CD4-positive, alpha-beta T cell treated with Interleukin-12 subunit alpha and Interleukin-12 subunit beta, for 1 hour (primary cell): ENCODE data around the gene RABGGTA.

Experiments used
- DNase-seq: peaks from one replicate; pipeline ENCODE4 v3.0.0-alpha.2; 2020

Gene RABGGTA

DNA sequence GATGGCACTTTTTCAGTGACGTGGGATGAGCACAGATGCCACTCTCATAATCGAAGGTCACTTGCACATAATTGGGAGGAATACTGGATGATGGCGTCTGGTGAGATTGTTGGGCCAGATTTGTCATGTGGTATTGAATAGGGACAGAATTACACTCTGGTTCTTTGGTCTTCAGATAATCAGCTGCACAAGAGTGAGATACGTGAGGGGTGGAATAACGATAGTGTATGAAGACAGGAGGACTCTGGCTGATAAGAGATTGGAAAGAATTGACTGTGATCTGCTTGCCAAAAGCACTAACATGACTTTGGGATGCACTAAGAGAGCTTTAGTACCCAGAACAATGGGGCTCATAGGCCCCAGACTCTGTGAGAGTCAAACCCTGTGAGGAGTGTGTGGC is 7.0 kb upstream of the RABGGTA start:
- DNase-seq, result no peak

DNA sequence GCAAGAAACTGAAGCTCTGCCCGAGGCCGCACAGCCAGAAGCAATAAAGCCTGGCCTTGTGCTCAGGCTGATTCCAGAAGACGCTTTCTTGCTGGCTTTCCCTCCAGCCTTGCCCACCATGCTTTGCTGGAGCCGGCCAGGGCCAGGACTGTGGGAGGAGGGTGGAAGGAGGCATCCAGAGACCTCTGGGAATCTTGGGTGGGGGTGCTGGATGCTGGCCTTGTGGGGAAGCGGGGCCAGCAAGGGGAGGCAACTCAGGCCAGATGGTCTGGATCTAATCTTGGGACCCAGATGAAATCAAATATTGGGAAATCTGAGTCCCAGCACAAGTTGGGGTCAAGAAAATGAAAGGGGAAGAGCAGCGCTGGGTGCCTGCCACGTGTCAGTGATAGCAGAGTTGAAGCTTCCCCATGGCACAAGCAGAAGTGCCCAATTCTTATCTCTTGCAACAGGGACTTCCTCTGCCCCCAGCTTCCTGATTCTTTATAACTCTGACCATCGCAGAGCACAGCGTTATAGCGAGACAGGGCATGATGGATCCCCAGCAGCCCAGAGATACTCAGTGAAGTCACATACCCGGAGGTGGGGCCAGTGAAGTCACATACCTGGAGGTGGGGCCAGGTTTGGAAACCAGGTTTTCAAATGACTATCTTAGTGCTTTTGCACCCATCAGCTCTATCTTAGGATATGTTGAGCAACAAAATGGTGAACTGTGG is 6.4 kb upstream of the RABGGTA start:
- peak; percentile 11 for DNase-seq

DNA sequence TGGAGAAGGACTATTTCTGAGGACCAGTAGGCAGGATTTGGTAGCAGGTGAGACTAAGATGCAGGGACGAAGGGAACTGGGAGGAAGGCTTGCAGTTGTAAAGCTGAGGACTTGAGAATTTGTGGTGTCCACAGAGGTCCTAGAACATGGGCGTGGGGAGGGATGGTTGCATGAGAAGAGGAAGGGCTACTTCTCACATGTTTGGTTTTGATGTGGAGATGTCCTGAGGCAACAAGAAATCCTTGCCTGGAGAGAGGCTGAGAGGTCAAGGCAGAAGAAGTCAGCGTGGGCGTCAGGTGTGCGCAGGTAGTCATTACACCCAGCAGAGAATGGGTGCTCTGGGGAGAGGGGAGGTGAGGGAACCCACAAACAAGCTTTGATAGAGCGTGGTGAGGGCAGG is 5.7 kb upstream of the RABGGTA start:
- no peak for DNase-seq

DNA sequence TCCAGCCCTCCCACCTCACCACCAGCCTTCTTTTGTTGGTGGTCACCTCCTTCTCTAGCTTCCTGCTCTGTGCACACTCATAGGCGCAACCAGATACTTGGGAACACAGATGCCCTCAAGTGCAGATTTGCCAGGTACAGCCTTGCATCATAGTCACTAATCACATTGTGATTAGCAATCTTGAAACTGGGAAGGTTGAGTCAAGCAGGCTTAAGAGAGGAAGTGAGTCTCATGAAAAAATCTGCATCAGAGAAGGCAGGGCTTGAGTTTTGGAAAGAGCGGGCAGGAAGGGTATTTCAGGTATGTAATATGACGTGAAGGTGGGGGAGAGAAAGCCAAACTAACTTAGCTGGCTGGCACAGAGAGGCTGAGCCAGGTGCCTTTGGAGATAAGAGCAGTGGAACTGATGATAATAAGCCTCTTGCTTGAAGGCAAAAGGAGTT is 2.7 kb upstream of the RABGGTA start:
- peak; percentile 61 for DNase-seq

DNA sequence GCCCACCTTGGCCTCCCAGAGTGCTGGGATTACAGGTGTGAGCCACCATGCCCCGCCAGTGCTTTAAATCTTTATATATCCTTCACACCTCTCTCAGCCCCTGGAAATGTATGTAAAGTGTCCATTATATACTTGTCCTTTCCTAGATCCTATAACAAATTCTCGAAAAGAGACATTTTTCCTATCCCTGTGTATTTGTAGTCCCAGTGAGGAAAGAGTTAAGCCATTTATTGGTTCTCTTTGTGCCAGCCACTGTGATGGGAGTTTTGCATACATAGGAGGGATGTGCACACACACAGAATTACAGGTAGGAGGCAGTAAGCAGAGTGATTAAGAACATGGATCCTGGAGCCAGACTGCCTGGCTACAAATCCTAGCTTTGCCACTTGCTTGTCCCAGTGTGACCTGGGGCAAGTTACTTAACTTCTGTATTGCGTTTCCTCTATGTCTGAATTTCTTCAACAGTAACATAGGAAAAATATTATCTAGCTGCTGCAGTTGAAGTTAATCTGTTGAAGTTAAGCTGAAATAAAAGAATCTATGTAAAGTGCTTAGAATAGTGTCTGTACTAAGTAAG is 2.1 kb upstream of the RABGGTA start:
- DNase-seq, result no peak

DNA sequence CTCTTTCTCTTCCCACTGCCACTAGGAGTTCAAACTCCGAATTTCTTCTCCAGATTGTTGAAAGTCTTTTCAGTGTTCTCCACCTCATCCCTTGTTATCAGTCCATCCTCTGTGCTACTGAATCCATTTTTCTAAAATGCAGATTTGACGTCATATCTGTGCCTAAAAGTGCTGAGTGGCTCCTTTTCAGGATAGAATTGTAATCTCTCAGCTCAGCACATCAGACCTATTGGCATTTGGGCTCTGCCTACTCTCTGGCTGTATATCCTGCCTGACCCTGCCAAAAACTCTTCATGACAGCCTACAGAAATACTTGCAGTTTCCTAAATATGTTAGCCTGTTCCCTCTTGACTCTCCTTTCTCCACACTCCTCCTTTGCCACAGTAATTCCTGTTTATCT is 1.1 kb upstream of the RABGGTA start:
- no peak for DNase-seq

DNA sequence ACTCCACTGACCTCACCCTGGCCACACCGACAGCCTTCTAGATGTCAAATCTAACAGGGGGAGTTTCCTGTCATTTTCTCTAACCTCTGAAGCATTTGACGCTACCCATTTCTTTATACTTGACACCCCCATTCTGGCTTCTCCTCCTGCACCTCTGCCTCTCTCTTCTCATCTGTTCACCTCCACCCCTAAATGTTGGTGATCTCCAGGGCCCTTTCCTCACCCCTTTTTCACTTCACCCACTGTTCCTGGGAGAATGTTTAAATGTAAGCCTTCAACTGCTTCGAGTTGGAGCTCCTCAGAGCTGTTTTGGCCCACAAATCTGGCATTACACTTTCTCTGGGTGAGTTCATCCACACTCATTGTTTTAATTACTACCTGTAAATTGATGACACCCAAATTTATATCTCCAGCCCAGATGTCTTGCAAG is 452 bp upstream of the RABGGTA start:
- no peak for DNase-seq

DNA sequence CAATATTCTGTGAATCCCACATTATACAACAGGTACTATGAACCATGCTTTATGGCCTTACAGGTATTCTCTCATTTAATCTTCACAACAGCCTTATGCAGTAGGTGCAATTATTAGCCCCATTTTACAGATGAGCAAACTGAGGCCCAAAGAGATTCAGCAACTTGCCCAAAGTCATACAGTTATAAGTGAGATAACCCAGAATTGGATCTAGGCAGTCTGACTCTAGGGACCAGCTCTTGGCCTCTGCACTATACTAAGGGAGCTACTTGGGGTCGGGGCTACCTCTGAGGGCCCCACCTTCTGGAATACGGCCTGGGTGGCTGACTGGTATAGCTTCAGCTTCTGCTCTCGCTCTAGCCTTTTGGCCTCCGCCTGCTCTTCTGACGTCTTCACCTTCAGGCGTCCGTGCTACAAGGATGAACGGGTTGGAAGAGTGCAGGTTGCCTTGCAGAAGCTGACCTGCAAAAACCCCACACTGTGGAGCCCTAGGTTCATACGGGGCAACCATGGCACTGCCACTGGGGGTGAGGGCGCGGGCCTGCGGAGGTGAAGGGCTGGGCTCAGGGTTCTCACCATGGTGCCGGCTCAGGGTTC is 762 bp downstream of the RABGGTA start:
- DNase-seq, result no peak

DNA sequence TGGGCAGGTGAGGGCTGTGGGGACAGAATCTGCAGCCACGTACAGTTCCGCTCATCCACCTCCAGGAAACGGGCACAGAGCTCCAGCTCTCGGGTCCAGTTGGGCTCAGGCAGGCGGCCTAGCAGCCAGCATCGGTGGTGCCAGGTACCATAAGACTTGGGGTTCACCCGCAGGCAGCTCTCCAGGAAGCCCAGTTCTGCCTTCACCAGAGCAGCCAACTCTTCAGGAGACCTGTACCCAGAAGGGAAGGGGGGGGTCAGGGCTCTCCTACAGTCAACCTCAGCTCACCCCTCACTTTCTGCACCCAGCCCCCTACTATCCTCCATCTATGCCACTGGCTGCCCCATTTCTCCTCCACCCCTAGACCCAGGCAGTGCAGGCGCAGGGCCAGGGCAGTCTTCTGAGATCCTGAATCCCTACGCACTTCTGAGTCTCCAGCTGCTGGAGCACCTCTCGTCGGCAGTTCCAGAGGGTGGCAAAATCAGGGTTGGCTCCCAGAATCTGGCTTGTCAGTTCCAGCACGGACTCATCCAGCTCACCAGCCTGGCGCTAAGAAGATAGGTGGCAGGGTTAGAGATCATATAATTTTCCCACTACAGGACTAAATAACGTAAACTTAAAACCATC is 1.4 kb downstream of the RABGGTA start:
- no peak for DNase-seq

DNA sequence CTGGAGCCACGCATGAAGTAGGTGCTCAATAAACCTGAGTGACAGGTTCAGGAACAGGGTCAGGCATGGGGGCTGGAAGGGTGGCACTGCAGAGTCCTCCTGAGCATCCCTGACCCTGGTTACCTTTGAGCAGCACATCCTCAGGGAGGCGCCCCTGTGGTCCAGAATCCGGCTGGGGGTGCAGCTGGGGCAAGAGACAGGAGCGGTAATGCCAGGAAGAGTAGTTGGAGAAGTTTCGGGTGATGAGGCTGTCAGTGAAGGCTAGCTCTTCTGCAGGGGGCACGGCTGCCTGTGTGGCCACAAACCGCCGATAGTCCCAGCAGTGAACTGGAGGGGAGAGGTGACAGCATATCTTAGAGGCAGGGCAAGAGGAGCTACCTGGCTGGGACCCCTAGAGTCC is 2.0 kb downstream of the RABGGTA start:
- DNase-seq, result no peak

DNA sequence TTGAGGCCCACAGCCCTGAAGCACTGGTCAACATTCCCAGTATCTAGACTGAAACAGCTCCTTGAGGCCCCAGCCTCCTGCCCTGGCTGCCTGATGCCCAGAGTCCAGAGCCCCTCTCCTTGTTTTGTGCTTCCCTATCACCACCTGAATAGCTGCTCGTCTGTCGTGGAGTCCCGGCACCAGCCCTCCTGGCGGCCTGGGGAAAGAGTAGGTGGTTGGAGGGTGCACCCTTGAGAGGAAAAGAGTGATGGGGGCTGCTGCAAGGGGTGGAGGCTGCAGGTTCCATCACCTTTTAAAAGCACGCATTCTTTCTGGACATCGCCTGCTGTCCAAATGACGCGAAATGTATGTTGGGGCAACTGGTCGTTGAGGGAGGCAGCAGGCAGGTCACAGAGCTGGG is 3.2 kb downstream of the RABGGTA start:
- no peak for DNase-seq

DNA sequence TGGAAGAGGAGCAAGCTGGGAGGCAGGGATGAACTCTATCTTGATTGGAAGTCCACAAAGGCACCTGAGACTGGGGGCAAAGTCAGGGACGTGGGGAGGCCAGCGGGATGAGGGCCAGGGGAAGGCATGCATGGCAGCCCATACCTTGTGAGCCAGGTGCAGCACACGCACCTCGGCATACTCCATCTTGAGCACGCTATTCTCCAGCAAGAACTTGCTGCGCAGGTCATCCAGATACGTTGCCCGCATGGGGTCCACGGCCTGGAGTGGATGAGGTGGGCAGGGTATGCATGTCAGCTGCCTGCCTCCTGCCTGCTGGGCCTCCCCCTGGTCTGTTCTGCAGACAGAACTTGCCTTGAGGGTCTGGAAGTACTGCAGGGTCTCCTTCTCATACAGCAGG is 3.9 kb downstream of the RABGGTA start:
- DNase-seq, result no peak

DNA sequence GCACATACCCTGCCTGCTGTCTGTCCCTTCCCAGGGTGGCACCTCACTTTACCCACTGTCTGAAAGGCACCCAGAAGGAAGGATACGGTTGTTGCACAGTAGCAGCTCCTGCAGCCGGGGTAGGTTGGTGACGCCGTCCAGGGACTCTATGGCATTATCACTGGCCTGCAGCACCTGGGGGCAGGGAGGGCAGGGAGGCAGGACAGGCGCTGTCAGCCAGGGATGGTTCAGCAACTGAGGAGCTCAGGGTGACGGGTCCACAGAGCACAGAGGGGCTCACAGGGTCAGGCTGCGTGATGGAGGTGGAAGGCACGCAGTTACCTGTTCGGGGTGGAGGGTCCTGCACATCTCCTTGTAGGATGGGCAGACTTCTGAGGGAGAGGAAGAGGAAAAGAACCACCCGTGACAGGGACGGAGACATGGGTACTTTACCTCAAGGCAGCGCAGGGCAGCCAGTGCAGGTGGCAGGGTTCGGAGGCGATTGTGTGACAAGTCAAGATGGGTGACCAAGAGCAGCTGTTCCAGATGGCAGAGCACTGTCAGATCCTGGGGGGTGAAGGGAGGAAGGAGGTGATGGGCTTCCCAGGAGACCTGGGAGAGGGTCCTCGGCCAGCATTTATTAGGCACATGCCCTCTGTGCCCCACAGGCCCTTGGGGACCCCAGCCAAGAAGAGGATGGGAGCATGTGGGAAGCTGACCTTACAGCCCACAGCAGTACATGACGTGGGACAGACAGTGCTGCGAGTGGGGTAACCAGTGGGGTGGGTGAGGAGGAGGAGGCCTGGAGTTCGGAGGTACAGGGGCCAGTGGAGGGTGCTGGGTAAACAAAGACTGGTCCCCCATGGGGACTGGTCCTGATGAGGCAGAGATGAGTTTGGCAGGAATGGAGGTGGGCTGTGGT is 4.8 kb downstream of the RABGGTA start:
- DNase-seq, result no peak

DNA sequence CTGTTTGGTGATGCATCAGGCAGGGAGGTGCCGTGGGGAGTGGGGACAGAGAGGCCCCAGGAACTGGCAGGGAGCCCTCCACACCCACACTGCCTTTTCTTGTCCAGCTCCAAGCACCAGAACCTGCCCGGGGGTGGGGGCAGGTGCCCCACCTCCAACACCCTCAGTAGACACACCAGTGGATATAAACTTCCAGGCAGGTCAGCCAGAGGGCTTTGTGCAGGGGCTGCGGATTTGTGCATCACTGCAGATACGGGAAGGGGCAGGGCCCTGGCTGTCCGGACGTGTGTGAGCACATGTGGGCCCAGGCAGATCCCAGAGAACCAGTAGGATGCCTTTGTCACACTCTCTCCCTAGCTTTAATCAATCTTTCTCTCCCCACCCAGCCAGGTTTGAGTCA is 7.1 kb downstream of the RABGGTA start:
- no peak for DNase-seq

DNA sequence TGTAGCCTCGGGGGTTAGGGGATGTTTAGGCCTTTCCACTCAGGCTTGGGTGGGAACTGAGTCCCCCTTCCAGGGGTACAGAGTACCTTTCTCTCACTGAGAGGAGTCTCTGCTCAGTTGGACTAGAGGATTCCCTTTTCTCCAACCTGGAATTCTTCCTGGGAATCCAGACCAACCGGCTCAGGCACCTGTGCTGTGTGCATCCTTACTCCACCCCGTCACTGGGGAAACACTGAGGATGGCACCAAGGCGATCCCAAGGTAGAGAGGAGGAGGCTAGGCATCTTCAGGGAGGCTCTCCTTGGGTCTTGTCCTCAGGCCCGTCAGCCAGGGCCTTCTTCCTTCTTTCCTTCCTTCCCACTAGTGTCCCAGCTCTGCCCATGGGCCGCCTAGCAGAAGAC is 7.5 kb downstream of the RABGGTA start:
- DNase-seq, result no peak

DNA sequence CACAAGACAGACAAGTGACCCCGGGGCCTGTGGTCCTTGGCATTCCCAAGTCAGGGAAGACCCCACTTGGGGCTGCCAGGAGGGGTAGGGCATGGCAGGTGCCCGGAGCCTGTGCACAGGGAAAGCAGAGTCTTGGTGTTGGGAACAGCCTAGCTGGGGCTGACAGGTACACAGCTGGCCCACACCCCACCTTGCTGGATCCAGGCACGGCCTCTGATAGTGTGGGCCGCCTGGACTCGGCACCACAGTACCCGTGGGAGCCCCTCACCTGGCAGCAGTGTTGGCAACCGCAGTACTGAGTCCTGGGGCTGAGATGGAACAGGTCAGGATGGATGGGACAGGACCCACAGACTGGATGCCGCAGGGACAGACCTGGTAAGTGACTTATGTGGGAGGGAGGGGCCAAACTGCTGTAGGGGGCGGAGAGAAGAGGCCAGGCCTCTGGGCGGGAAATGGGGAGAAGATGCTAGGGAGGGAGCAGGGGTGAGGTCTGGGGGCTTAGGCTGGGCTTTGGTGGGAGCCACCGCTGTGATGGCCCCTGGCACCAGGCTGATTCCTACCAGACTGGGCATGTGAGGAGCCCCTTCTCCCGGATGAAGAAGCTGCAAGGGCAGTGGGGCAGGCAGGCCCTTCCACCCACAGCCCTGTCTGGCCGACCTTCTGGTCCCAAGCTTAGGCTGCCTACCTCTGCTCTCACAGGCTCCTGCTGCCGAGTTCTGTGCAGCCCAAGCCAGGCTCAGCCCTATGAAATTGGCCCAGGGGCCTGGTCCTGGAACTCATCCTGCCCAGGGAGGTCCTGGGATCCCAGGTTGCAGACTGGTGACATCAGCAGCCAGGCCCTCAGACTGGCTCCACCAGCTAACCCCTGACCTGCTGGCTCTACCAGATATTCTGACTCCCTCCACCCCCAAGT is 8.3 kb downstream of the RABGGTA start, which contains the start of gene TGM1:
TGM1 (minus strand) TSS at position 357 of the 913 bp plus-strand sequence. CDS start 825 bp downstream, outside the sequence.
- no peak for DNase-seq

DNA sequence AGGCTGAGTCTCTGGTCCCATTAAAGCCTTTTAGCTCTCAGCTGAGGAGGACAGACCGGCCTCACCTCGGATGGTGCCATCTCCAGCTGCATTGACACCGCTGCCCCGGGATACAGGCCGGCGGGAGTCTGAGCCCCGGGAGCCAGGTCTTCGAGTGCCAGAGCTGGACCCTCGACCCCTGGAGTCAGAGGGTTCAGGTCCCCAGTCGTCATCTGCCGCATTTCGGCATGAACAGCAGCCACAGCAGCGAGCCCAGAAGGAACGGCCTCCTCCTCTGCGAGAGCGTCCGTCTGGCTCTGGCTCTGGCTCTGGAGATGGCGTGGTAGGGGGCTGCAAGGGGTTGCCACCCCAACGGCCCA is 9.4 kb downstream of the RABGGTA start:
- DNase-seq, result no peak

DNA sequence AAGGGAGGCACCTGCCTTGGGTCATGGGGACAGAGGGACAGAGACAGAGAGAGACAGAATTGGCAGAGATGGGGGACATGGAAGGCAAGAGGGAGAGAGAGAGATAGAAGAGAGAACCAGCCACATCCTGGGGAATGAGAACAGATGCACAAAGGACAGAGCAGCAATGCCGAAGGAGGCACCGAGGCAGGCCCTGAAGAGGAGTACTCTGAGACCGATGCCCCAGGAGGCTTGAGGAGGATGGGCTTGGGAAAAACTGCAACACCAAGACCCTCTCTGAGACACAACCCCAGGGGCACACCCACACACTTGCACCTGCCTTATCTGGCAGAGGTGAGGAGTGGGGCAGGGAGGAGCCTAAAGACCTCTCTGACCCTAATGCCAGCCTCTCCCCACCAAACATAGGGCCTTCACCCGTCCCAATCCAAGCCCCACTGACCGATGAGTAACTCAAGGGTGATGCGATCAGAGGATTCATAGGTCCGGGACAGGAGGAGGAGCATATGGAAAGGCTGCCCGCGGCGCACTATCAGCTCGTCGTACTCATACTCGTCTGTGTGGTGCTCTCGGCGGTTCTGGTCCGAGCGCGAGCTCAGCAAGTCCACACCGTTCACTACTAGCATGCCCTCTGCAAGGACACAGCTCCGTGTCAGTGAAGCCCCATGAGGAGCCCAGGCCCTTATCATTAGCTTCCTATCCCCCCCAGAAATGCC is 10.0 kb downstream of the RABGGTA start:
- no peak for DNase-seq

DNA sequence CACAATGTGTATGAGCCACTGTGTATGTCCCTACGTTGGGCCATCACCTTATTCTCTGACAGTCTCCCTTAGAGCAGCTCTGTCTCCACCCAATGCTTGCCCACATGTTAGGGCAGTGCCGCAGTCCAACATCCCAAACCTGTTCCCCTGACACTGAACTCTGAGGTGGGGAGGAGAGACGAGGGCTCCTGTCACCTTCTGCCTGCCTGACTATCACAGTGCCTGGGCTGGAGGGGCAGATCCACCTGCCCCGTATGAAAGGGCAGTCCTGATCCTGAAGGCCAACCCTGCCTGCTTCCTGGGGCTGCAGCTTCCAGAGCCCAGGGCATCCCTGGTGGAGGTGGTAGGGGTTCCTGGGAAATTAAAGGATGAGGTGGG is 10.6 kb downstream of the RABGGTA start:
- no peak for DNase-seq

DNA sequence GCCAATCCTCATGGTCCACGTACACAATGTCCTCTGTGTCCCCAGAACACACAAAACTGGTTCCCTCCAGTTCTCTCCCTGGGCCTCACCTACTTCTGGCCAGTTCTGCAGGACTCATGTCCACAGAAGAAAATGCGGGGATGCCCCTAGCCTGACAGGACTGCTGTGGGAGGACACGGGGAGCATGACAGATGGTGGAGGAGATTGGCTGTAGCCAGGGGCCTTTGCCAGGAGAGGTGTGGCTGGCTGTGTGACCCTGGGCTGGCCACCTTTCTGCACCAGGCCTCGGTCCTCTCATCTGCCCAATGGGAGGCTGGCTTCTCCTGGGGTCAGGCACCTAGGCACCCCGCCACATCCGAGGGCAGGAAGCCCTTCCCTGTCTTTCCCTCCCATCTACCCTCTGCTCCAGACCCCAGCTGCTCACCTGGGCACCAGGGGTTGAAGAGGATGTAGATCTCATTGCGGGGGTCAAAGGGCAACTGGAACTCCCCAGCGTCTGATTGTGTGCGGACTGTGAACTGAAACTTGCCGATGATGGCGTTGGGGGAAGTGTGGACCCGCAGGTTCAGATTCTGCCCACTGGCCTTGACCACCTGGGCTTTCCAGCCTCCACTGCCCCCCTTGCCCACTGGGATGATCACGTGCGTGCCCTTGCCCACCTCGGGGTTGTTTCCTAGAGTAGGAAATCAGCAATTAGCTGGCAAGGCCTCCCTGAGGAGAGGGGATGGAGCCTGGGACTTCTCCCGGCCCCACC is 11.2 kb downstream of the RABGGTA start:
- DNase-seq, result no peak
